Natural killer cell (primary cell): ENCODE measurements around the gene MYBPH. TPM values are rescaled to one million over a fixed set of nuclear protein-coding genes. Genes with fewer than 3 reads are reported as not detected.

Experiments used
- ATAC-seq, 3 donors: fragments of 150-1000 bp in 2 of 3; fragments of 200-7000 bp in 1 of 3; cut with Tn5 transposase; 1 replicate in 1 of 3; 2 replicates in 2 of 3; pipeline ENCODE4 v1.10.0; 2021; ENCODE audit warnings: mild to moderate bottlenecking in 2 of 3, moderate library complexity in 2 of 3
- DNase-seq, 2 donors: peaks; one replicate each; pipeline versions ENCODE4 v3.0.0 to v3.0.0-alpha.2; 2013 to 2021; ENCODE audit warnings: mixed read lengths in 1 of 2
- H3K27ac ChIP-seq: one replicate; pipeline ENCODE4 v1.5.1; 2013; ENCODE audit warnings: mild to moderate bottlenecking, low read length
- H3K27me3 ChIP-seq: one replicate; pipeline ENCODE4 v1.6.1; 2013; ENCODE audit warnings: low read length; ENCODE audit not compliant: control insufficient read depth, insufficient read depth
- H3K36me3 ChIP-seq: one replicate; pipeline ENCODE4 v1.6.1; 2013; ENCODE audit warnings: low read length; ENCODE audit not compliant: control insufficient read depth, insufficient read depth
- H3K4me1 ChIP-seq: one replicate; pipeline ENCODE4 v1.6.1; 2013; ENCODE audit warnings: low read length; ENCODE audit not compliant: control insufficient read depth, insufficient read depth
- H3K4me3 ChIP-seq: one replicate; pipeline ENCODE4 v1.5.1; 2013; ENCODE audit warnings: low read length
- H3K9me3 ChIP-seq: one replicate; pipeline ENCODE4 v1.6.1; 2013; ENCODE audit warnings: low read length; ENCODE audit not compliant: control insufficient read depth, insufficient read depth
- H3K27ac Mint-ChIP-seq, 2 donors: one replicate each; pipeline ENCODE4 v1.8.0; 2022; ENCODE audit warnings: mild to moderate bottlenecking in 2 of 2, mixed read lengths in 2 of 2, moderate library complexity in 1 of 2
- H3K27me3 Mint-ChIP-seq, 2 donors: one replicate each; pipeline ENCODE4 v1.8.0; 2022; ENCODE audit warnings: low read depth in 2 of 2, mixed read lengths in 2 of 2
- H3K36me3 Mint-ChIP-seq: one replicate; pipeline ENCODE4 v1.8.0; 2022; ENCODE audit warnings: mixed read lengths
- H3K4me1 Mint-ChIP-seq, 2 donors: one replicate each; pipeline ENCODE4 v1.8.0; 2022; ENCODE audit warnings: mixed read lengths in 2 of 2
- H3K4me3 Mint-ChIP-seq: one replicate; pipeline ENCODE4 v1.8.0; 2022; ENCODE audit warnings: mild to moderate bottlenecking, moderate library complexity, mixed read lengths
- H3K9me3 Mint-ChIP-seq, 2 donors: one replicate each; pipeline ENCODE4 v1.8.0; 2022; ENCODE audit warnings: mixed read lengths in 2 of 2
- WGBS: methylation state at CpG from one replicate; pipeline ENCODE4 v1.1.7; 2013; ENCODE audit warnings: missing lambda C conversion rate; ENCODE audit not compliant: insufficient coverage; 5-methylcytosine and 5-hydroxymethylcytosine counted together
- intact Hi-C: fragments of 100-400 bp; cut with micrococcal nuclease; formaldehyde crosslinking; loops from one replicate; pipeline ENCODE4 v1.14.2; 2022
- total RNA-seq, 4 donors: library from RNA; stranded (reverse); fragments of 120-200 nt in 1 of 4; gene quantifications; one replicate each; pipeline versions ENCODE4 v1.2.3 to v1.2.4, GENCODE V29; 2013 to 2022
- TF ChIP-seq, protein P1 (sequence below): fragments of 200-600 bp; IDR thresholded peaks from one replicate; pipeline ENCODE4 v1.8.0; 2022; ENCODE audit warnings: antibody characterized with exemption

MYBPH gene
- total RNA-seq, 3 donors from 2014 or later (not counting 1 experiment from before 2014, with no cell fraction given): not detected

DNA sequence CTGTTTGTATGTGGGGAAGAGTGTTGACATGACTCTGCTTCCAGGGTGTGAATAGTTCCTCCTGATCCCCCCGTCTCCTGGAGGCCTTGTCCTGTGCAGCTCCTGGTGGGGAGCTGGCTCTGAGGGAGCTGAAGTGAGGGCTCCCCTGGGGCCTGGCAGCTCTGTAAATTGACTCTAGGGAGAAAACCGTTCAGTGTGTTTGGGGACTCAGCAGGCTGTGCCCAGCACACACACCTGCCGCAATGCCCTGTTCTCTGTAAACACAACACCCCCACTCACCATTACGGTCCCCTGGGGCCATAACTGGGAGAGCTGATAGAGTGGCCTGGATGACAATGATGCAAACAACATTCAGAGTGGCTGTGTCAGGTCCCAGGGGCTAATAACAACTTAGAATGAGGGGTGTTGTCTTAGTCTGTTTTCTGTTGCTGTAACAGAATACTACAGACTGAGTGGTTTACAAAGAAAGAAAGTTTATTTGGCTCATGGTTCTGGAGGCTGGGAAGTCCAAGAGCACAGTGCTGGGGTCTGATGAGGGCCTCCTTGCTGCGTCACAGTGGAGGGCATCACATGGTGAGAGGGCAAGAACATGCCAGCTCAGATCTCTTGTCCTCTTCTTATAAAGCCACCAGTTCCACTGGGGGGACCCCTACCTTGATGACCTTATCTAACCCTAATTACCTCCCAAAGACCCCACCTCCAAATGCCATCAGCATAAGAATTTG is 32.8 kb downstream of the MYBPH start:
- no peak overlapping the region for H3K4me3 ChIP-seq
- H3K9me3 Mint-ChIP-seq: no peaks in the 10 kb centered on the region
- peaks cover 0 to 3% of the 10 kb centered on the region in 2 donors for H3K27me3 Mint-ChIP-seq
- no peak overlapping the region for H3K4me3 Mint-ChIP-seq
- H3K27ac Mint-ChIP-seq: no peak overlapping the region
- H3K4me1 Mint-ChIP-seq: no peaks in the 10 kb centered on the region
- WGBS: 65% methylated on average over 3 of the region's 5 CpGs
- TF ChIP-seq, protein P1, sequence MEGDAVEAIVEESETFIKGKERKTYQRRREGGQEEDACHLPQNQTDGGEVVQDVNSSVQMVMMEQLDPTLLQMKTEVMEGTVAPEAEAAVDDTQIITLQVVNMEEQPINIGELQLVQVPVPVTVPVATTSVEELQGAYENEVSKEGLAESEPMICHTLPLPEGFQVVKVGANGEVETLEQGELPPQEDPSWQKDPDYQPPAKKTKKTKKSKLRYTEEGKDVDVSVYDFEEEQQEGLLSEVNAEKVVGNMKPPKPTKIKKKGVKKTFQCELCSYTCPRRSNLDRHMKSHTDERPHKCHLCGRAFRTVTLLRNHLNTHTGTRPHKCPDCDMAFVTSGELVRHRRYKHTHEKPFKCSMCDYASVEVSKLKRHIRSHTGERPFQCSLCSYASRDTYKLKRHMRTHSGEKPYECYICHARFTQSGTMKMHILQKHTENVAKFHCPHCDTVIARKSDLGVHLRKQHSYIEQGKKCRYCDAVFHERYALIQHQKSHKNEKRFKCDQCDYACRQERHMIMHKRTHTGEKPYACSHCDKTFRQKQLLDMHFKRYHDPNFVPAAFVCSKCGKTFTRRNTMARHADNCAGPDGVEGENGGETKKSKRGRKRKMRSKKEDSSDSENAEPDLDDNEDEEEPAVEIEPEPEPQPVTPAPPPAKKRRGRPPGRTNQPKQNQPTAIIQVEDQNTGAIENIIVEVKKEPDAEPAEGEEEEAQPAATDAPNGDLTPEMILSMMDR: no peak
- ATAC-seq (no peak), DNase-seq (no peak)
- intact Hi-C loops: no loop called here
- H3K36me3 Mint-ChIP-seq: no peaks in the 10 kb centered on the region
- H3K36me3 ChIP-seq: no peaks in the 10 kb centered on the region
- H3K27ac ChIP-seq: no peak overlapping the region
- H3K9me3 ChIP-seq: no peaks in the 10 kb centered on the region
- H3K27me3 ChIP-seq: no peaks in the 10 kb centered on the region
- no peaks in the 10 kb centered on the region for H3K4me1 ChIP-seq

DNA sequence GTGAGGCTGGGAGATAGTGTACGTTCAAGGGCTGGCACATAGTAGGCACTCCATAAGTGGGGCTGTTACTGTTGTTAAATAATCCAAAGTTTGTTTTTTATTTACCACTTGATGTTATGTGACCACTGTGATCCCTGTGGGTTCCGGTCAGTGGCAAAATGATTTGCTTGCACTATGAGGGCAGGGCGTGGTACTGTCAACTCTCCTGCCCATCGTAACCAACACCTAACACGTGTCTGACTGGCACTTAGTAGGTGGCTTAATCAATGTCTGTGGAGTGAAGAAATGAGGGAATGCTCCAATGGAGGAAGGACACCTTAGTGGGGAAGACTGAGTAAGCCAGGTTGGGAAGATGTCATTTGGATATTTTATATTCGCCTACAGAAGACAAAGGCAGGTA is 33.5 kb downstream of the MYBPH start:
- H3K9me3 ChIP-seq: no peaks in the 10 kb centered on the region
- no peak for ATAC-seq
- intact Hi-C loops: no loop called here
- WGBS: 93% methylated on average over 6 of the region's 6 CpGs
- no peaks in the 10 kb centered on the region for H3K4me1 ChIP-seq
- Mint-ChIP-seq H3K36me3 (no peaks in the 10 kb centered on the region), H3K4me1 (no peaks in the 10 kb centered on the region), H3K27ac (no peak overlapping the region), H3K9me3 (no peaks in the 10 kb centered on the region), H3K4me3 (no peak overlapping the region), H3K27me3 (peaks cover 0 to 6% of the 10 kb centered on the region in 2 donors)
- H3K27me3 ChIP-seq: no peaks in the 10 kb centered on the region
- TF ChIP-seq, protein P1: no peak
- no peak for DNase-seq
- no peak overlapping the region for H3K4me3 ChIP-seq
- no peak overlapping the region for H3K27ac ChIP-seq
- no peaks in the 10 kb centered on the region for H3K36me3 ChIP-seq

GRCh38 chr1:203140743-203141520 is 34.7 kb downstream of the MYBPH start:
- no peaks in the 10 kb centered on the region for H3K9me3 ChIP-seq
- intact Hi-C loops: no loop called here
- Mint-ChIP-seq H3K9me3 (no peaks in the 10 kb centered on the region), H3K4me3 (no peak overlapping the region), H3K36me3 (no peaks in the 10 kb centered on the region), H3K27ac (no peak overlapping the region), H3K4me1 (peaks cover 2 to 6% of the 10 kb centered on the region in 2 donors), H3K27me3 (peaks cover 0 to 13% of the 10 kb centered on the region in 2 donors)
- 77% methylated on average over 5 of the region's 5 CpGs for WGBS
- no peak for DNase-seq
- H3K4me1 ChIP-seq: peaks cover 5% of the 10 kb centered on the region
- no peaks in the 10 kb centered on the region for H3K36me3 ChIP-seq
- H3K4me3 ChIP-seq: no peak overlapping the region
- no peak overlapping the region for H3K27ac ChIP-seq
- no peak for ATAC-seq
- H3K27me3 ChIP-seq: no peaks in the 10 kb centered on the region
- TF ChIP-seq, protein P1: no peak
